GM12801 (cell line): ENCODE measurements around the gene GALR1.

Source experiments
- CTCF ChIP-seq: IDR thresholded peaks from one replicate; pipeline ENCODE4 v1.5.1; 2011; ENCODE audit warnings: control low read depth; ENCODE audit not compliant: insufficient read length; ENCODE audit errors: extremely low read depth

GALR1 gene

DNA sequence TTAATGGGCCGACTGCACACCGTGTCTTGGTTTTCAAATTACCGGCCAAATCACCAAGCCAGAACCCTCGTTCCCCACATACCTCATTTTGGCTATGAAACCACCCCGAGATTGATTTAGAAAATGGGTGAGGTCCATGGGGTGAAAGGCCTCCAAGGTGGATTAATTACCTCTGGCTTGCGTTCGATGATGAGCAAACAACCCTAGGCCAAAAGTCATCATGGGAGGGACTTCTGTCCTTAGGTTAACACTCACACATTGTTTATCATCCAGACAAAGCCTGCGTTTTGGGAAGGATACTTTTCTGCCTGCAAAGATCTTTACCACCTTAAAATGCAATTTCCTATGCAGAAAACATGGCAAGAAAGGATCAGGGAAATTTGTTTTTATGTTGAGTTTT, 48.5 kb downstream of the GALR1 start:
- no peak for TF ChIP-seq CTCF

- TF ChIP-seq CTCF: no peak
Measured at GRCh38 chr18:77299706-77300105, 50.1 kb downstream of the GALR1 start.

DNA sequence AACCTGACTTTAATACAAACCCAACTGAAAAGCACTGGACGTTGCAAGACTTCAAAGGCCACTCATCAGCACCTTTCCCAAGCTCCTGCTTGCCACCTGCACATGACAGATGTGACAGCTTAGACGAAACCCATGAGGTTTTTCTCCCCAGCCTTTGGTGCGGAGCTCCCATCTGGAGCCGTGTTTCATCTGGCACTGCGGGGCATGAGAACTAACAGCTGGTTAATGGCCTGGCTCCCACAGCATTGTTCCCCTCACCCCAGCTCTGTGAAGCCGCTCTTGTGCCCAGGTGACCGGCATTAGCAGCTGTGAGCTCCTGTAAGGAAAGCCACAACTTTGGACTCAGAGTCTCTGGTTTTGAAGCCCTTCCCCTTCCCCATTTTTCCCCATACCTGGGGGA, 50.9 kb downstream of the GALR1 start:
- no peak for TF ChIP-seq CTCF

GRCh38 chr18:77304268-77304667, 54.6 kb downstream of the GALR1 start:
- no peak for TF ChIP-seq CTCF

- no peak for TF ChIP-seq CTCF
Measured at GRCh38 chr18:77305676-77306075, 56.0 kb downstream of the GALR1 start.

GRCh38 chr18:77308216-77308615, 58.6 kb downstream of the GALR1 start:
- TF ChIP-seq CTCF: no peak

GRCh38 chr18:77314511-77314910, 64.9 kb downstream of the GALR1 start:
- no peak for TF ChIP-seq CTCF

GRCh38 chr18:77314952-77315351, 65.3 kb downstream of the GALR1 start:
- TF ChIP-seq CTCF: no peak
